BLaER1 treated with 17β-estradiol and CSF1 and Interleukin-3, amounts not matched to agents 10 nM and 100 nM (cell line): ENCODE data around the gene TSPAN18.

Source experiments
- H3K27ac ChIP-seq, 11 experiments: shearing (Covaris generic); formaldehyde crosslinking; 2 replicates each; pipeline ENCODE4 v1.8.1; 2022
- H3K27me3 ChIP-seq, 11 experiments: shearing (Covaris generic); formaldehyde crosslinking; 2 replicates each; pipeline ENCODE4 v1.8.1; 2022
- H3K36me3 ChIP-seq, 11 experiments: shearing (Covaris generic); formaldehyde crosslinking; 2 replicates each; pipeline ENCODE4 v1.8.1; 2022
- H3K4me1 ChIP-seq, 10 experiments: shearing (Covaris generic); formaldehyde crosslinking; 2 replicates each; pipeline ENCODE4 v1.8.1; 2022
- H3K4me2 ChIP-seq, 11 experiments: shearing (Covaris generic); formaldehyde crosslinking; 2 replicates each; pipeline ENCODE4 v1.8.1; 2022
- H3K4me3 ChIP-seq, 10 experiments: shearing (Covaris generic); formaldehyde crosslinking; 2 replicates each; pipeline ENCODE4 v1.8.1; 2022
- H3K9ac ChIP-seq, 11 experiments: shearing (Covaris generic); formaldehyde crosslinking; 2 replicates each; pipeline ENCODE4 v1.8.1; 2022
- H3K9me3 ChIP-seq, 11 experiments: shearing (Covaris generic); formaldehyde crosslinking; replicated peaks in 1 of 11; 2 replicates each; pipeline ENCODE4 v1.8.1; 2022
- H4K20me1 ChIP-seq, 11 experiments: shearing (Covaris generic); formaldehyde crosslinking; 2 replicates each; pipeline ENCODE4 v1.8.1; 2022
- Cebpa-rat ChIP-seq, 11 experiments: shearing (Covaris generic); IDR thresholded peaks; 2 replicates each; pipeline ENCODE4 v1.8.1; 2022

TSPAN18 gene

GRCh38 chr11:44878711-44879110 is 151.9 kb downstream of the TSPAN18 start:
- peaks cover 0 to 56% (median 16%) of the 10 kb centered on the region in 11 experiments; a peak in 17 of 22 replicates for H3K27me3 ChIP-seq
- H3K36me3 ChIP-seq, result no peaks in the 10 kb centered on the region
- H3K4me3 ChIP-seq, result no peak overlapping the region
- peaks cover 0 to 24% (median 15%) of the 10 kb centered on the region in 10 experiments; a peak in 16 of 20 replicates for H3K4me1 ChIP-seq
- H4K20me1 ChIP-seq, result peaks cover 0 to 43% (median 0%) of the 10 kb centered on the region in 11 experiments; a peak in 5 of 22 replicates
- no peak overlapping the region for H3K9ac ChIP-seq
- H3K4me2 ChIP-seq, result peak overlapping the region in 6 of 11 experiments; percentile 45 to 67 (median 60); a peak in 8 of 22 replicates
- H3K27ac ChIP-seq, result no peak overlapping the region
- no peak for TF ChIP-seq Cebpa-rat (IDR thresholded peaks at IDR 0.05)
- no peaks in the 10 kb centered on the region for H3K9me3 ChIP-seq

- Histone ChIP-seq H3K9ac (no peak overlapping the region), H4K20me1 (peaks cover 0 to 42% (median 0%) of the 10 kb centered on the region in 11 experiments; a peak in 5 of 22 replicates), H3K36me3 (no peaks in the 10 kb centered on the region), H3K4me1 (peaks cover 0 to 24% (median 15%) of the 10 kb centered on the region in 10 experiments; a peak in 16 of 20 replicates), H3K4me2 (no peak overlapping the region), H3K27ac (no peak overlapping the region), H3K9me3 (no peaks in the 10 kb centered on the region), H3K4me3 (no peak overlapping the region), H3K27me3 (peaks cover 0 to 56% (median 16%) of the 10 kb centered on the region in 11 experiments; a peak in 17 of 22 replicates)
- no peak for TF ChIP-seq Cebpa-rat (IDR thresholded peaks at IDR 0.05)
Observed at GRCh38 chr11:44879432-44879831, 152.7 kb downstream of the TSPAN18 start.

- Histone ChIP-seq H3K36me3 (no peaks in the 10 kb centered on the region), H3K4me2 (no peak overlapping the region)
Observed at GRCh38 chr11:44880511-44880910, 153.7 kb downstream of the TSPAN18 start.

GRCh38 chr11:44880953-44881352 is 154.2 kb downstream of the TSPAN18 start:
- Histone ChIP-seq H3K36me3 (no peaks in the 10 kb centered on the region), H3K27me3 (peaks cover 0 to 51% (median 16%) of the 10 kb centered on the region in 11 experiments; a peak in 17 of 22 replicates), H3K9me3 (no peaks in the 10 kb centered on the region), H3K9ac (no peak overlapping the region), H3K4me3 (no peak overlapping the region), H4K20me1 (peaks cover 0 to 37% (median 0%) of the 10 kb centered on the region in 11 experiments; a peak in 5 of 22 replicates), H3K4me2 (no peak overlapping the region), H3K4me1 (peaks cover 0 to 24% (median 15%) of the 10 kb centered on the region in 10 experiments; a peak in 16 of 20 replicates), H3K27ac (no peak overlapping the region)
- TF ChIP-seq Cebpa-rat (IDR thresholded peaks at IDR 0.05), result no peak

More at GRCh38 chr11:44880511-44880910, 153.7 kb downstream of the TSPAN18 start:
- H3K27ac ChIP-seq, result no peak overlapping the region
- H4K20me1 ChIP-seq, result peaks cover 0 to 37% (median 0%) of the 10 kb centered on the region in 11 experiments; a peak in 5 of 22 replicates
- H3K4me1 ChIP-seq, result peaks cover 0 to 24% (median 15%) of the 10 kb centered on the region in 10 experiments; a peak in 16 of 20 replicates
- no peak overlapping the region for H3K4me3 ChIP-seq
- H3K9me3 ChIP-seq, result no peaks in the 10 kb centered on the region
- no peak for TF ChIP-seq Cebpa-rat (IDR thresholded peaks at IDR 0.05)
- H3K9ac ChIP-seq, result no peak overlapping the region
- peaks cover 0 to 51% (median 16%) of the 10 kb centered on the region in 11 experiments; a peak in 17 of 22 replicates for H3K27me3 ChIP-seq

GRCh38 chr11:44883277-44883676 is 156.5 kb downstream of the TSPAN18 start:
- no peak overlapping the region for H3K4me3 ChIP-seq
- no peak for TF ChIP-seq Cebpa-rat (IDR thresholded peaks at IDR 0.05)
- H3K27ac ChIP-seq, result no peak overlapping the region
- no peak overlapping the region for H3K4me2 ChIP-seq
- H3K9me3 ChIP-seq, result no peaks in the 10 kb centered on the region
- H4K20me1 ChIP-seq, result peaks cover 0 to 26% (median 0%) of the 10 kb centered on the region in 11 experiments; a peak in 5 of 22 replicates
- H3K9ac ChIP-seq, result no peak overlapping the region
- peaks cover 0 to 10% (median 8%) of the 10 kb centered on the region in 10 experiments; a peak in 16 of 20 replicates for H3K4me1 ChIP-seq
- H3K36me3 ChIP-seq, result no peaks in the 10 kb centered on the region
- H3K27me3 ChIP-seq, result peaks cover 0 to 34% (median 16%) of the 10 kb centered on the region in 11 experiments; a peak in 17 of 22 replicates

- Histone ChIP-seq H3K4me1 (peaks cover 0 to 7% (median 3%) of the 10 kb centered on the region in 10 experiments; a peak in 3 of 20 replicates), H3K9me3 (no peaks in the 10 kb centered on the region), H3K4me2 (no peak overlapping the region), H3K27me3 (peaks cover 0 to 28% (median 16%) of the 10 kb centered on the region in 11 experiments; a peak in 15 of 22 replicates), H3K36me3 (no peaks in the 10 kb centered on the region), H3K9ac (no peak overlapping the region), H3K27ac (no peak overlapping the region), H3K4me3 (no peak overlapping the region), H4K20me1 (peaks cover 0 to 26% (median 0%) of the 10 kb centered on the region in 11 experiments; a peak in 5 of 22 replicates)
- no peak for TF ChIP-seq Cebpa-rat (IDR thresholded peaks at IDR 0.05)
Observed at GRCh38 chr11:44884056-44884455, 157.3 kb downstream of the TSPAN18 start.

- Histone ChIP-seq H3K4me2 (no peak overlapping the region), H3K27me3 (peaks cover 0 to 21% (median 14%) of the 10 kb centered on the region in 11 experiments; a peak in 15 of 22 replicates), H3K4me3 (no peak overlapping the region), H3K27ac (no peak overlapping the region), H3K9ac (no peak overlapping the region), H4K20me1 (peaks cover 0 to 20% (median 0%) of the 10 kb centered on the region in 11 experiments; a peak in 5 of 22 replicates), H3K36me3 (no peaks in the 10 kb centered on the region), H3K9me3 (no peaks in the 10 kb centered on the region), H3K4me1 (peaks cover 0 to 7% (median 3%) of the 10 kb centered on the region in 10 experiments; a peak in 3 of 20 replicates)
- TF ChIP-seq Cebpa-rat (IDR thresholded peaks at IDR 0.05), result no peak
Observed at GRCh38 chr11:44885065-44885810, 158.5 kb downstream of the TSPAN18 start.

- peaks cover 0 to 7% (median 3%) of the 10 kb centered on the region in 10 experiments; a peak in 3 of 20 replicates for H3K4me1 ChIP-seq
- peaks cover 0 to 16% (median 0%) of the 10 kb centered on the region in 11 experiments; a peak in 4 of 22 replicates for H4K20me1 ChIP-seq
- no peak overlapping the region for H3K27ac ChIP-seq
- no peaks in the 10 kb centered on the region for H3K9me3 ChIP-seq
- no peaks in the 10 kb centered on the region for H3K36me3 ChIP-seq
- peaks cover 0 to 20% (median 14%) of the 10 kb centered on the region in 11 experiments; a peak in 14 of 22 replicates for H3K27me3 ChIP-seq
- H3K4me2 ChIP-seq, result no peak overlapping the region
- H3K9ac ChIP-seq, result no peak overlapping the region
- H3K4me3 ChIP-seq, result no peak overlapping the region
- TF ChIP-seq Cebpa-rat (IDR thresholded peaks at IDR 0.05), result no peak
Observed at GRCh38 chr11:44885919-44886789, 159.4 kb downstream of the TSPAN18 start.
